Anterior cingulate cortex (tissue), 58 donors: ENCODE data around the gene NHLRC4.
"Not testable (repeated sequence)": the region's sequence is repeated elsewhere in the genome, so short reads cannot be mapped to it uniquely, and the experiment has no call there.

Source experiments
- DNase-seq, 58 donors: peaks; one replicate each; lab custom pipeline; 2025; lab: John Stamatoyannopoulos, UW

Gene NHLRC4

GRCh38 chr16:592518-593306 is 25.9 kb downstream of the NHLRC4 start:
- peak in 45 of 58 donors; percentile 17 to 78 (median 56) for DNase-seq

- DNase-seq, result no peak
Measured at GRCh38 chr16:593406-593805, 26.6 kb downstream of the NHLRC4 start.

GRCh38 chr16:593807-594206 is 27.0 kb downstream of the NHLRC4 start:
- DNase-seq, result peak in 2 of 58 donors; percentile 15 to 42

- peak in 1 of 58 donors; percentile 38 for DNase-seq
Measured at GRCh38 chr16:595094-595528, 28.3 kb downstream of the NHLRC4 start.

GRCh38 chr16:595942-596735 is 29.3 kb downstream of the NHLRC4 start:
- DNase-seq, result peak in 38 of 58 donors; percentile 13 to 93 (median 54)

- no peak for DNase-seq
Measured at GRCh38 chr16:596736-597060, 29.9 kb downstream of the NHLRC4 start.

GRCh38 chr16:597655-598054 is 30.9 kb downstream of the NHLRC4 start:
- not testable (repeated sequence) for DNase-seq

GRCh38 chr16:598823-599739 is 32.3 kb downstream of the NHLRC4 start:
- DNase-seq, result no peak

GRCh38 chr16:600781-601180 is 34.0 kb downstream of the NHLRC4 start:
- no peak for DNase-seq

GRCh38 chr16:603933-604332 is 37.1 kb downstream of the NHLRC4 start:
- no peak for DNase-seq

GRCh38 chr16:606656-607307 is 40.0 kb downstream of the NHLRC4 start:
- no peak for DNase-seq

- DNase-seq, result no peak
Measured at GRCh38 chr16:608019-608418, 41.2 kb downstream of the NHLRC4 start.

- no peak for DNase-seq
Measured at GRCh38 chr16:609316-609715, 42.5 kb downstream of the NHLRC4 start.

- DNase-seq, result no peak
Measured at GRCh38 chr16:609984-610383, 43.2 kb downstream of the NHLRC4 start.

GRCh38 chr16:610513-611381 is 43.9 kb downstream of the NHLRC4 start:
- peak in 41 of 58 donors; percentile 13 to 73 (median 44) for DNase-seq

GRCh38 chr16:615122-615521 is 48.3 kb downstream of the NHLRC4 start:
- no peak for DNase-seq

GRCh38 chr16:616733-617586 is 50.2 kb downstream of the NHLRC4 start:
- DNase-seq, result no peak

- no peak for DNase-seq
Measured at GRCh38 chr16:617855-618254, 51.0 kb downstream of the NHLRC4 start.
